SIG-M5 treated with dmso at 0.1 percent for 504 hours (cell line): Measurements from ENCODE around the gene LRCH4.
A peak's percentile ranks its signal among the peaks of the same experiment; 100 is the strongest.

Experiments used
- DNase-seq: peaks from one replicate; lab custom pipeline; 2025; ENCODE audit not compliant: unreplicated experiment; lab: John Stamatoyannopoulos, UW

Gene LRCH4, protein sequence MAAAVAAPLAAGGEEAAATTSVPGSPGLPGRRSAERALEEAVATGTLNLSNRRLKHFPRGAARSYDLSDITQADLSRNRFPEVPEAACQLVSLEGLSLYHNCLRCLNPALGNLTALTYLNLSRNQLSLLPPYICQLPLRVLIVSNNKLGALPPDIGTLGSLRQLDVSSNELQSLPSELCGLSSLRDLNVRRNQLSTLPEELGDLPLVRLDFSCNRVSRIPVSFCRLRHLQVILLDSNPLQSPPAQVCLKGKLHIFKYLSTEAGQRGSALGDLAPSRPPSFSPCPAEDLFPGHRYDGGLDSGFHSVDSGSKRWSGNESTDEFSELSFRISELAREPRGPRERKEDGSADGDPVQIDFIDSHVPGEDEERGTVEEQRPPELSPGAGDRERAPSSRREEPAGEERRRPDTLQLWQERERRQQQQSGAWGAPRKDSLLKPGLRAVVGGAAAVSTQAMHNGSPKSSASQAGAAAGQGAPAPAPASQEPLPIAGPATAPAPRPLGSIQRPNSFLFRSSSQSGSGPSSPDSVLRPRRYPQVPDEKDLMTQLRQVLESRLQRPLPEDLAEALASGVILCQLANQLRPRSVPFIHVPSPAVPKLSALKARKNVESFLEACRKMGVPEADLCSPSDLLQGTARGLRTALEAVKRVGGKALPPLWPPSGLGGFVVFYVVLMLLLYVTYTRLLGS

DNA sequence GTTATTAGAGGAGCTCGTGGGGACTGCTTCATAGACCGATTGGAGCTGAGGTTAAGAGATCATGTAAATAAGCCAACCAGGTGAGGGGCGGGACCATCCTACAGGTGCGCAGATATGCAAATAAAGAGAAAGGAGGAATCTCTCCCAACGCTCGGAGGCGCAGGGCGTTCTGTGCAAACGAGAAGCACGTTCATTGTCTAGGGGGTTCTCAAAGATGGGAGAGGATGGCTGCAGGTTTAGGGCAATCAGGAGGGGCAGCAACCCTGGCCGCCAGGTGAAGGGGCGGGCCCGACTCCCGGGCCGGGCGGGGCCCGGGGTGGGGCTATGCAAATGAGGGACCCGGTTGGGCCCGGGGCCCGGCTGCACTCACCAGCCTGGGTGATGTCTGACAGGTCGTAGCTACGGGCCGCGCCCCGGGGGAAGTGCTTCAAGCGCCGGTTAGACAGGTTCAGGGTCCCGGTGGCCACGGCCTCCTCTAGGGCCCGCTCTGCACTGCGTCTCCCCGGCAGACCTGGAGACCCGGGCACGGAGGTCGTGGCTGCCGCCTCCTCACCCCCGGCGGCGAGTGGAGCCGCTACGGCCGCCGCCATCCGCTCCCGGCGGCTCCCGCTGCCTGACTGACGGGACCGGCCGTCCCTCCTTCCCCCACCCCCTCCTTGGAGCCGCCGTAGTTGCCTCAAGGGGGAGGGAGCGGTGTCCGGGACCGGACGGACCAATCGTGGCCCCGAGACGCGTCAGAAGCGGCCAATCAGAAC lies at the start of gene LRCH4:
Gene LRCH4 (minus strand): TSS at position 619 of the 755 bp plus-strand sequence. CDS start 29 bp downstream, at position 590.
- no peak for DNase-seq

DNA sequence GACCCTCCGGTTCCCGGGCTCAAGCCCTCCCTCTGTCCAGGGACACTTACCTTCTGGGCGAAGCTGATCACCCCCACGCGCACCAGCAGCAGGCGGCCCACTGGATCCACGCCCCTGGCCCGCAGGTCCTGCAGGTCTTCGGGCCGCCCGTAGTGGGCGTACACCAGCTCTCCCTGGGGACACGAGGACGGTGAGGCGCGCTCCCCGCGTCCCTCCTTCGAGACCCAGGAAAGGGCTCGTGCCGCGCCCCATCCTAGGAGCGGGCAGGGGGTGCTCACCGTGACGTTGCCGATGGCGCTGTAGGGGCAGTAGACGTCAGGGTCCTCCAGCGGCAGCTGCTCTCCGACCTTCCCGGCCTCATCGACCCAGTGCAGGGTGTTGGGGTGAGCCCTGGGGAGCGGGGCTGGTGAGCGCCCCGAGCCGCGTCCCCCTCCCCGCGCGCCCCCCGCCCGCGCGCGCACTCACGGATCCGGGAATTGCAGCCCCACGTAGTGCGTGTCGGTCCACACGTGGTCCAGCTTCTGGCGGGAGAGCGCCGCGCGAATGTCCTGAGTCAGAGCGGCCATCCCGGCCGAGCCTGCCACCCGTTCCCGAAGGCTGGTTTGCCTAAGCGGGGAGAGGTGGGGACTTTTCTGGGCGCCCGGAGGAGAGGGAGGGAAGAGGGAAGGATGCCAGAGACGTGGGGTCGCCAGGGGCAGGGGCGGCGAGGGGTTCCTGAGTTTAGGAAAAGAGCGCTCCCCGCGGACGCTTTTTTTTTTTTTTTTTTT lies 47.2 kb upstream of the LRCH4 start:
- DNase-seq: peak; percentile 60

DNA sequence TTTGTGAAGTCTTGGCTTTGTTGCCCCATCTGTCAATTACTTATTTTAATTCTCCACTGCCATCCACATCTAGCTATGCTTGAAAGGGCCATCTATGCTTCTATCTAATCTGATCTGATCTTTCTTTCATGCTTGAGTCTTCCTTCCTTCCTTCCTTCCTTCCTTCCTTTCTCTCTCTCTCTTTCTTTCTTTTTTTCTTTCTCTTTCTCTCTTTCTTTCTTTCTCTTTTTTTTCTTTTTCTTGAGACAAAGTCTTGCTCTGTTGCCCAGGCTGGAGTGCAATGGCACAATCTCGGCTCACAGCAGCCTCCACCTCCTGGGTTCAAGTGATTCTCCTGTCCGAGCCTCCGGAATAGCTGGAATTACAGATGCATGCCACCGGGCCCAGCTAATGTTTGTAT lies 44.1 kb upstream of the LRCH4 start:
- DNase-seq: no peak

DNA sequence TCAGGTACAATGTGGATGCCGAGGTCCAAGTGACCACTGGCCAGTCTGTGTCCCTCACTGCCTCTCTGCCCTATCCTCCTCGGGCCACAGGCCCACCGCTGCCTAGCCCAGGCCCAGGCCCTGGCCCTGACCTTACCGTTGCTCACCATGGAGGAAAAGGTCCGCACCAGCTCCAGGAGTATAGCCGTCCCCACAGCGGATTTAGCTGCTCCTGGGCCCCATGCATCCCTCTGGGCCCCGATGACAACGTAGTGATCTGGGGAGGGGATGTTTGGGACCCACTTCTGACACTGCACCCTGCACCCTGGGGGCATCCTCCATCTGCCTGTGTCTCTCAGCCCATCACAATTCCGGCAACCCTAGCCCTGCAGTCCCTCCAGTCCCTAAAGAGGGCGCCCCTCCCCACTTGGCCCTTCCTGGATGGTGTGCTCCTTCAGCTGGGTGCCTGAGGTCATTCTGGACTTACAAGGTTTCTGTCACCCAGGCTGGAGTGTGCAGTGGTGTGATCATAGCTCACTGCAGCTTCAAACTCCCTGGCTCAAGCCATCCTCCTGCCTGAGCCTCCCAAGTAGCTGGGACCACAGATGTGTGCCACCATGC lies 43.3 kb upstream of the LRCH4 start:
- peak; percentile 40 for DNase-seq

DNA sequence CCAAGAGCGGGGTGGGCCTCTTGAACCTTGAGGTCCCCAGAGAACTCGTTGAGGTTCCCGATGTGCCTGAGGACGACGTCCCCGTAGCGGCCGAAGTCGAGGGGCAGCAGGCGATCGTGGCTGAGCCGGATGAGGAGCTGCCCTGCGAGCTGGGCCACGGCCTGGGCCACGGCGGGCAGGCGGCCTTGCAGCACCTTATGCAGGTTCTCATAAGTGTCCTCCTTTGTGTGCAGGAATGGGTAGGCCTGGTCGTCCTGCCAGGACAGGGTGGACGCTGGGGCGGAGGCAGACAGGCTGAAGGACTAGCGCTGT lies 41.3 kb upstream of the LRCH4 start:
- DNase-seq: no peak

DNA sequence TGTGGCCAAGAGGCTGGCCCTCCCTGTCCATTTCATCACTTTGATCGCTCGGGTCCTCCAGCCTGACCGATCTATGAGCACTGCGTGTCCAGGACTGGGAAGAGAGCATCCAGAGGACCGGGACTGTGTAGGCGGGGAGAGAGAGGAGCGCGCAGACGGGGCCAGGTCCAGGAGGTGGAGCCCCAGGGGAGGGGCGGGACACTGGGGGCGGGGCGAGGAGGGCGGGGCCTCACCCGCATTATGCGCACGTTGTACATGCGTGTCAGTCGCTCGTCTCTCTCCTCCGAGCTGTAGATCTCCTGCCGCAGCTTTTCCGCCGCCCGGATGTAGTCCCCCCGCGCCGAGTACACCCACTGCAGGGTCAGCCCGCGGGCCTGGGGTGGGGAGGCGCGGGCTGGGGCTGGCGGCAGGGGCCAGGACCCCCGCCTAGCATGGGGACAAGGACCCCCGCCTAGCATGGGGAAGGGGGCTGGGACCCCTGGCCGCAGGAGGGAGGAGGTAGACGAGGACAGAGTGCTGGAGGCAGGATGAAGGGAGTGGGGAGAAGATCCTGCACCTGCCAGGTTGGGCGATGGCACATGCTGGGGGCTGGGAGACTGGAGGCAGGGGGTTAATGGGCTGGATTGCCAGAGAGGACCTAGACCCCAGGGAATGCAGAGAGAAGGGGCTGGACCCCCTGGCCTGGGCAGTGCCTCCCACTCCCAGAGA lies 40.8 kb upstream of the LRCH4 start:
- peak; percentile 82 for DNase-seq

DNA sequence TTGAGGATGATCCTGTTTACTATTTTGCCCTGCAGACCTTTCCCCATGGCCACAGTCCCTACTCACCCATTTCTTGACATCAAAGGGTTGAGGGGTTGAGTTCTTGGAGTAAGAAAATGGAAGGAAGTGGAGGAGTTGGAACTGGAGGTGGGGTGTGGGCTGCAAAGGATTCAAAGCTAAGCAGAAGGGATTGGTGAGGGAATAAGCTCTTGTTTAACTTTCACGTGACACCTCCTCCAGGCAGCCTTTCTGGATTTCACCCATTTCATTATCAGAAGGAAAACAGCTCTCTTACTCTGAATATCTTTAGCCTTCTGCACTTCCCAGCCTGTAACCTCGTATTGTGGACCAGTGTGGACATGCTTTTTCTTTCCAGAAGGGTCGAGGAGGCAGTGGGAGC lies 40.1 kb upstream of the LRCH4 start:
- no peak for DNase-seq

DNA sequence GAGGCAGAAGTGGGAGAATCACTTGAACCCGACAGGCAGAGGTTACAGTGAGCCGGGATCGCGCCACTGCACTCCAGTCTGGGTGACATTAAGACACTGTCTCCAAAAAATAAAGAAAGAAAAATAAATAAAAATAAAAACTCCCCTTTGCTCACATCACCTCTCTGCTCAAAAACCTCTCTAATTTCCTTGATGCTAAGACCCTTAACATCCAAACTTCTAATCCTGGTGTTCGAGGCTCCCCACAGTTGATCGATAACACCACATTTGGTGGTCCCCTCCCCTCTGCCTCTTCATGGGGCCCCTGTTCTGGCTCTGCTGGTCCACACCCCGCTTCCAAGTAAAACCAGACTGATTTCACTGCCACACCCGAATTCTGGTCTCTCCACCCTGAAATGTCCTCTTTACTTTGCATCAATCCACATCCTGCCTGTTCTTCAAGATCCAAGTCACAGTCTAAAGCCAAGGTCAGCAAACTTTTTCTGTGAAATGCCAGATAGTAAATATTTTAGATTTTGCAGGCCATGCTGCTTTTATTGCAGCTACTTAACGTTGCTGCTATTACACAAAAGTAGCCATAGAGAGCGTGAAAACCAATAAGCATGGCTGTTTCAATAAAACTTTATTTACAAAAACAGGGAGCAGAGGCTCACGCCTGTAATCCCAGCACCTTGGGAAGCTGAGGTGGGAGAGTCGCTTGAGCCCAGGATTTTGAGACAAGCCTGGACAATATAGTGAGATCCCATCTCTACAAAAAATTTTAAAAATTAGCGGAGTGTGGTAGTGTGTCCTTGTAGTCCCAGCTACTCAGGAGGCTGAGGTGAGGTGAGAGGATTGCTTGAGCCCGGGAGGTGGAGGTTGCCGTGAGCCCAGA lies 38.3 kb upstream of the LRCH4 start:
- DNase-seq: no peak

DNA sequence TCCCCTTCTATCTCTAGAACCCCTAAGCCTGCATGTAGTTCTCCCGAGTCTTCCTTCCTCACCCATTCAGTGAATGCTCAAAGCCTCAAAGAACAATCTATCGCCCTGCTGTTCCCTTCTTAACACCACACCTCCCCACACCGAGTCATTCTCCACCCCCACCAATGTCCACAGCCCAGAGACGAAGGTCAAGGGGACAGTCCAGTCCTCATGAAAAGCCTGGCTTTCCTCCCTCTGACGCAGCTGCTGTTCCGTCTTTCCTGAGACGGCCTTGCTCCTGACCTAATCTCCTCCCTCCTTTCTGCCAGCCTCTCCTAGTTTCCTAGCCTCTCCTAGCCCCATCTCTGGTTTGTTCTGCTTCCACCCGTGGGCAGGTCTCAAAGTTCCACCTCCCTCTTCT lies 35.6 kb upstream of the LRCH4 start:
- no peak for DNase-seq

DNA sequence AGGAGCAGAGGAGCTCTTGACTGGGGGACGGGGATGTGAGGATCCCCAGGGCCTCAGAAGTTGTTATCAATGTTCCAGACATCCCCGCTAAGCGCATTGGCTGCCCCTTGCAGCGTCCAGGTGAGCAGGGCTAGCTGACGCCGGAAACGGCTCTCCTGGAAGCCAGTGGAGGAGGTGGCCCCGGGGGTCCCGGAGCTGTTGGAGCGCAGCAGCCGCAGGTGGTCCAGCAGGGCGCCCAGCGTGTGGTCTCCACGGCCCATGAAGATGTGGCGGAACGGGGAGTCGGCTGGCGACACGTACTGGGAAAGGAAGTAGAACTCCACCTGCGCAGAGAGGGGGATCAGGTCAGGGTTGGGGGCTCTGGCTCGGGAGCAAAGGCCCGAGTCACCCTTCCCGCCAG lies 34.9 kb upstream of the LRCH4 start:
- no peak for DNase-seq

DNA sequence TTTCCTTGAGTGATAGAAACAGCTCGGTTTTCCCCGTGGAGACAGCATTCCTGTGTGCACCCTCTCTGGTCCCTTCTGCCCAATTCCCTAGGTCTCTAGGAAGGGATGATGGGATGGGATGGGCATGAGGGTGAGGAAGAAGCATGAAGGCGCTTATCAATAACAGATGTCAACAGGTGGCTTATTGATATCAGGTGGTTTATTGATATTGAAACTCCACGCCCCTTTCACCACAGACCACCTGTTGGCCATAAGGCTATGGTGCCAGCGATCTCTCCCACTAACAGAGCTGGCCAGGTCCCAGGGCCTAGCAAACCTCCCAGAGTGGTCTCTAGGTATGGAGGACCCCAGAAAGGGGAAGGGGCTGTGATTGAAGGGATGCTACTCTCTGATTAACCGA lies 34.3 kb upstream of the LRCH4 start:
- no peak for DNase-seq

DNA sequence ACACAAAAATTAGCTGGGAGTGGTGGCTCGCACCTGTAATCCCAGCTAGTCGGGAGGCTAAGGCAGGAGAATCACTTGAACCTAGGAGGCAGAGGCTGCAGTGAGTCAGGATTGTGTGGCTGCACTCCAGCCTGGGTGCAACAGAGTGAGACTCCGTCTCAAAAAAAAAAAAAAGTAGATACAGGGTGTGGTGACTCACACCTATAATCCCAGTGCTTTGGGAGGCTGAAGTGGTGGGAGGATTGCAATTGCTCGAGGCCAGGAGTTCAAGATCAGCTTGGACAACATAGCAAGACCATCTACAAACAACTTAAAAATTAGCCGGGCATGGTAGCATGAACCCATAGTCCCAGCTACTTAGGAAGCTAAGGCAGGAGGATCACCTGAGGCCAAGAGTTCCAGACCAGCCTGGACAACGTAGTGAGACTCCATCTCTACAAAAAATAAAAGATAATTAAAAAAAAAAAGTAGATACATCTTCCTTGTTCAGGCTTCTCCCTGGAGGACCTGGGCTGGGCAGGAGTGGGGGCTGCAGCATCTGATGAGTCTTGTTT lies 28.5 kb upstream of the LRCH4 start:
- no peak for DNase-seq

DNA sequence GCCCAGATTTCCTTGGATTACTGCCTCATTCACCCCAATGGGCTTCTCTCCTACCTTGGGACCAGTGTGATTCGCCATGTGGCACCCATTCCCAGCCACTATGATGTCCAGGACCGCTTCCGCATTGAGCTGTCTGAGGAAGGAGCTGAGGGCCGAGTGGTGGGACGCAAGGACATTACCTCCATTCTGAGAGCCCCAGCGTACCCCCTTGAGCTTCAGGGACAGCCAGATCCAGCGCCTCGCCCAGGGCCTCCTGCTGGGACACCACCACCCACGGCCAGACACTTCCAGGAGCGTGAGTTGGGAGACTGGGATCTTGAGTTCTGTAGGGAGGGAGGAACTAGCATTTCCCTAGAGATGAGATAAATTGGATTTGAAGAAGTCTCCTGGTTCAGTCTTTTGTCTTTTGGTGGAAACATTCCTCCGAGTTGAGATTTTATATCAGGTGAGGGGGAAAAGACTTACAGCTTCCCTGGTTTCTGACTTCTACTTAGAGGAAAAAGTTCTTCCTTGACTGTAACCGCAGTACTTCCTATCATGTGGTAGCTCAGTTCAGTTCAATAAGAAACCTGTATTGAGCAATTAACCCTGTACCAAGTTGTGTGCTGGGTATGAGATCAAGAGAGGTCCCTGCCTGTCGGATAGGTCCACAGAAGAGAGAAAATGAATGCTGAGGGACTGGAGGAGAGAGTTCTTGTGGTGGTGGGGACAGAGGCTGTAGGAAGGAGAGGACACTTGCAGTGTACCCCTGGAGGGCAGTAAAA lies 27.7 kb upstream of the LRCH4 start:
- DNase-seq: peak; percentile 83

DNA sequence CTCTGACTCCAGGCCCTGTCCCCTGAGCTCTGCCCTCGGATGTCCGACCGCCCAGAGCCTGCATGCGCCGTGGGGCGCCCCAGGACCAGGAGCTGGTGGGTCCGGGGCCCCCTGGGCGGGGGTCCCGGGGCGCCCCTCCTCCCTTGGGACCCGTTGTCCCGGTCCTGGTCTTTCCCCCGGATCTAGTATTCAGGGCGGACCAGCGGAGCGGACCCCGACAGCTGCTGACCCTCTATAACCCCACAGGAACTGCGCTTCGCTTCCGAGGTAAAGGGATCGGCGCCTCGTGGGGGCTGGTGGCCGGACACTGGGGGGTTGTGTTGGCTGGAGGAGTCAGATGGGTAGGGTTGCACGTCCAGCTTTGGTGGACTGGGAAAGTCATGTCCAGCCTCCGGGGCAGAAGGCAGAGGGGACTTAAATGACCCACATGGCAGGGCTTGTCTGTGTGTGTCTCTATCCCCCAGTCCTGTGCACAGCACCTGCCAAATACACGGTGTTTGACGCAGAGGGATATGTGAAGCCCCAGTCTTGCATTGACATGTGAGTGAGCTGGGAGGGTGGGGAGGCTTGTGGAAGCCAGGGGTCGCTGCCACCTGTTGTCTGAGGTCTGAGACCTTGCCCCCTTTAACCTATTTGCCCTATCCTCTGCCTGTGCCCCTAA lies 26.9 kb upstream of the LRCH4 start:
- DNase-seq: no peak

DNA sequence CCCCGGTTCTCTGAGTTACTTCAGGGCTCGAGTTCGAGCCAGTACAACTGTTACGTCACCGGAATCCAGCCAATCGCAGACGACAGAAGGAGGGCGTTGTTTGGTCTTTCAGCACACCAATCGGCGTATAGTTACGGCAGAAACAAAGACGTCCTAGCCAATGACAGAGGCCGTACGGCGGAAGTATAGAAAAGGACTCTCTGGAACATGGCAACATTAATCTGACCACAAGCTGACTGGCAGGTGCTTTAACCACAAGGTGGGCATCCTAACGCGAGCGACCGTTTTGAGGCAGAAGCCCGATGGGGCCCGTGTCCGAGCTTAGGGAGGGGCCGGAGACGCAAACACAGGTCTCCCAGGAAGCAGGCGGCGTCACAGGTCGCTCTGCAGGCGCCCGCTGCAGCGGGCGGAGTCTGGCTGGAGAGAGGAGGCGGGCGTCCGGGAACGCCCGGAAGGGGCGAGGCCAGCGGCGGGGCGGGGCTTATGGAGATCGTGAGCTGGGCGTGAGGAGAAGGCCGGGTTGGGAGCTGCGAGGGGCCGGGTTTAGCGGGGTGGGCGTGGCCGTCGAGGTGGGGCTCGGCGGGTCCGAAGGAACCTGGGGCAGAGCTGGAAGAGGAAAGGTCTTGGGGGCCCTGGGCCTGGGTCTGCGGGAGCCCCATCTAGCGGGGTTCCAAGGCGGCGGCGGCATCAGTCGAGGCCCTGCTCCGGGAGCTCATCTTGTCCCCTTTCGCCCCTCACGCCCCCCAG lies 26.2 kb upstream of the LRCH4 start, which contains the start of gene MOSPD3:
Gene MOSPD3 (plus strand): TSS at position 558 of the 747 bp plus-strand sequence. CDS start 252 bp downstream, outside the sequence.
- DNase-seq: peak; percentile 99

DNA sequence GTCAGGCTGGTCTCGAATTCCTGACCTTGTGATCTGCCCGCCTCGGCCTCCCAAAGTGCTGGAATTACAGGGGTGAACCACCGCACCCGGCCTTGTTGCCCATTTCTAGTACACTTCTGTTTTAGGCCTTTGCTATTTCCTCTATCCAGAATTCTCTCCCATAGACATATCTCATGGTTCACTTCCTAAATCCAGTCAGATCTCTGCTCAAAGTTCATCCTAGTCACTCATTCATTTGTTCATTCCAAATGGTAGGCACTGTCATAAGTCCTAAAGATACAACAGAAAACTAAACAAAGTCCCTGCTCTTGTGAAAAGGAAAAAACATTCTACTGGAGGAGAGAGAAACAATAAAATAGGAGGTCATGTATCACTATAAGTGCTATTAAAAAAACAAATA lies 24.0 kb upstream of the LRCH4 start:
- no peak for DNase-seq

DNA sequence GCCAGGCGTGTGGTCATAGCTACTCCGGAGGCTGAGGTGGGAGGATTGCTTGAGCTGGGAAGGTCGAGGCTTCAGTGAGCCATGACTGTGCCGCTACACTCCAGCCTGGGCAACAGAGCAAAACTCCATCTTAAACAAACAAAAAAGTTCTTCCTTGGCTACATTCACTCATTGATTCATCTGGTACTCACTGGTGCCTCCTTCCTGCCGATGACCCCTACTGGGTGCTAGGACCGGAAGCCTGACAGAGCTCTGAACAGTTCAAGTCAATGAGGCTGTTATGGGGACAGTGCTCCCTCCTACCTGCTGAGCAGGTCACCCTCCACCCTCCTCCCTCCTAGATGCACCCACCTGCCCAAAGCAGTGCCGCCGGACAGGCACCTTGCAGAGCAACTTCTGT lies 21.2 kb upstream of the LRCH4 start:
- DNase-seq: no peak
